HepG2 (cell line): ENCODE results near the gene AGT. TPM values are rescaled to one million over a fixed set of nuclear protein-coding genes. Genes with fewer than 3 reads are reported as not detected.
"Not testable (repeated sequence)": the region's sequence is repeated elsewhere in the genome, so short reads cannot be mapped to it uniquely, and the experiment has no call there.

Experiments
- ATAC-seq: fragments of 200-7000 bp; cut with Tn5 transposase; 3 replicates; pipeline ENCODE4 v1.9.1; 2020; ENCODE audit warnings: mild to moderate bottlenecking, moderate library complexity
- BruUV-seq: library from RNA; stranded (reverse); fragments of 400-500 nt; replicated peaks from 2 replicates; lab custom pipeline; 2021; lab: Mats Ljungman, UMichigan
- CTCF ChIA-PET: fragments of 300-600 bp; formaldehyde crosslinking; extraction: SDS; loops from one replicate; lab custom pipeline; 2021; ENCODE audit warnings: low total read pairs, inconsistent platforms, low intra/inter-chr PET ratio; lab: Yijun Ruan, JAX
- POLR2A ChIA-PET: fragments of 350-600 bp; sonication (Branson Sonifier 250); formaldehyde crosslinking; loops from one replicate; lab custom pipeline; 2020; ENCODE audit warnings: antibody characterized with exemption, inconsistent platforms; lab: Yijun Ruan, JAX
- DNase-seq: peaks from one replicate; pipeline ENCODE4 v3.0.0-alpha.2; 2015; ENCODE audit warnings: low spot score
- FAIRE-seq: peaks from 3 replicates; lab custom pipeline; 2011; peaks lifted over from hg19 to GRCh38; lab: Jason Lieb, UNC
- H2AFZ ChIP-seq: one replicate; pipeline ENCODE4 v1.6.1; 2011; ENCODE audit warnings: low read length, inconsistent platforms
- H3K27ac ChIP-seq: fragments of 300-600 bp; 3 replicates; pipeline ENCODE4 v1.8.0; 2011; ENCODE audit warnings: mixed run types, mild to moderate bottlenecking, mixed read lengths, low read length, inconsistent platforms; ENCODE audit not compliant: insufficient read depth; ENCODE audit errors: extremely low read length
- H3K27me3 ChIP-seq, 2 experiments: fragments of 200-600 bp in 1 of 2; 2 replicates in 1 of 2; 3 replicates in 1 of 2; pipeline versions ENCODE4 v1.6.0 to v1.8.0; 2011; ENCODE audit warnings: low read length in 2 of 2, mild to moderate bottlenecking in 2 of 2, moderate library complexity in 2 of 2, inconsistent platforms in 1 of 2; ENCODE audit not compliant: insufficient read depth in 2 of 2, control insufficient read depth in 1 of 2
- H3K36me3 ChIP-seq, 2 experiments: fragments of 200-600 bp in 1 of 2; replicated peaks in 1 of 2; 2 replicates in 1 of 2; 3 replicates in 1 of 2; pipeline versions ENCODE4 v1.5.1 to v1.8.0; 2011; ENCODE audit warnings: low read length in 2 of 2, inconsistent platforms in 1 of 2; ENCODE audit not compliant: insufficient read depth in 2 of 2, control insufficient read depth in 1 of 2
- H3K4me1 ChIP-seq: 2 replicates; pipeline ENCODE4 v1.5.1; 2012; ENCODE audit warnings: low read length, inconsistent platforms; ENCODE audit not compliant: insufficient read depth
- H3K4me2 ChIP-seq: 2 replicates; pipeline ENCODE4 v1.6.0; 2011; ENCODE audit warnings: low read depth, low read length, inconsistent platforms
- H3K4me3 ChIP-seq, 3 experiments: fragments of 200-600 bp in 1 of 3; sonication (generic), shearing (Covaris generic) in 1 of 3; replicated peaks in 1 of 3; 2 replicates each; pipeline ENCODE4 v1.5.1; 2011 to 2016; ENCODE audit warnings: low read length in 3 of 3, inconsistent platforms in 2 of 3, low read depth in 2 of 3, mild to moderate bottlenecking in 2 of 3, control low read depth in 1 of 3, mixed read lengths in 1 of 3; ENCODE audit not compliant: insufficient read depth in 1 of 3
- H3K79me2 ChIP-seq: one replicate; pipeline ENCODE4 v1.6.1; 2011; ENCODE audit warnings: low read length, inconsistent platforms; ENCODE audit not compliant: insufficient read depth
- H3K9ac ChIP-seq: 2 replicates; pipeline ENCODE4 v1.6.0; 2011; ENCODE audit warnings: mild to moderate bottlenecking, low read depth, low read length, inconsistent platforms; ENCODE audit not compliant: insufficient read depth
- H3K9me3 ChIP-seq: 2 replicates; pipeline ENCODE4 v1.5.1; 2012; ENCODE audit warnings: mild to moderate bottlenecking, low read length
- H4K20me1 ChIP-seq: 2 replicates; pipeline ENCODE4 v1.6.0; 2011; ENCODE audit warnings: inconsistent platforms, mild to moderate bottlenecking, low read length, moderate library complexity; ENCODE audit not compliant: insufficient read depth
- ESRRA ChIP-seq: sonication (generic); formaldehyde crosslinking; IDR thresholded peaks from 2 replicates; pipeline ENCODE4 v1.5.1; 2020; ENCODE audit warnings: mild to moderate bottlenecking, low read depth, missing genetic modification reagents
- GATAD2A ChIP-seq: IDR thresholded peaks from 2 replicates; pipeline ENCODE4 v1.6.1; 2016
- PITX1 ChIP-seq: sonication (generic); formaldehyde crosslinking; IDR thresholded peaks from 2 replicates; pipeline ENCODE4 v1.5.1; 2020; ENCODE audit warnings: mild to moderate bottlenecking, missing genetic modification reagents
- SAP130 ChIP-seq: IDR thresholded peaks from 2 replicates; pipeline ENCODE4 v1.6.1; 2016; ENCODE audit warnings: low read depth
- SOX13 ChIP-seq, 3 experiments: fragments of 450-650 bp in 1 of 3; sonication (generic) in 1 of 3; formaldehyde crosslinking in 1 of 3; IDR thresholded peaks in 2 of 3; conservative IDR thresholded peaks in 1 of 3; 2 replicates each; pipeline versions ENCODE4 v1.5.0 to v1.6.1; 2016 to 2020; ENCODE audit warnings: antibody characterized with exemption in 1 of 3, mild to moderate bottlenecking in 1 of 3, missing compliant biosample characterization in 1 of 3, missing genetic modification reagents in 1 of 3, moderate library complexity in 1 of 3
- SOX6 ChIP-seq, 2 experiments: fragments of 450-650 bp in 1 of 2; sonication (generic) in 1 of 2; formaldehyde crosslinking in 1 of 2; IDR thresholded peaks; 2 replicates each; pipeline versions ENCODE4 v1.4.0 to v1.6.1; 2017 to 2020; ENCODE audit warnings: antibody characterized with exemption in 1 of 2, mild to moderate bottlenecking in 1 of 2, missing genetic modification reagents in 1 of 2
- TCF7 ChIP-seq: sonication (generic); IDR thresholded peaks from 2 replicates; pipeline ENCODE4 v1.6.1; 2016; ENCODE audit warnings: antibody characterized with exemption, low read depth
- ZBTB7B ChIP-seq: sonication (generic); formaldehyde crosslinking; IDR thresholded peaks from 2 replicates; pipeline ENCODE4 v1.4.0; 2020; ENCODE audit warnings: missing genetic modification reagents
- ZFX ChIP-seq: sonication (generic); formaldehyde crosslinking; IDR thresholded peaks from 2 replicates; pipeline ENCODE4 v1.4.0; 2020; ENCODE audit warnings: mild to moderate bottlenecking, low read depth, missing genetic modification reagents, moderate library complexity
- ZMYM4 ChIP-seq: sonication (generic); formaldehyde crosslinking; IDR thresholded peaks from 2 replicates; pipeline ENCODE4 v1.8.1; 2023; ENCODE audit warnings: mild to moderate bottlenecking, missing genetic modification reagents
- ZNF292 ChIP-seq: sonication (generic); formaldehyde crosslinking; IDR thresholded peaks from 2 replicates; pipeline ENCODE4 v1.8.1; 2022; ENCODE audit warnings: mild to moderate bottlenecking, low read depth, missing genetic modification reagents, borderline replicate concordance
- ZNF644 ChIP-seq: IDR thresholded peaks from 2 replicates; pipeline ENCODE4 v1.6.1; 2016; ENCODE audit warnings: low read depth
- ZNF777 ChIP-seq: sonication (generic); formaldehyde crosslinking; IDR thresholded peaks from 2 replicates; pipeline ENCODE4 v1.4.0; 2020; ENCODE audit warnings: missing genetic modification reagents
- ZSCAN31 ChIP-seq: sonication (generic); formaldehyde crosslinking; IDR thresholded peaks from 2 replicates; pipeline ENCODE4 v1.5.0; 2020; ENCODE audit warnings: low read depth, mild to moderate bottlenecking, missing genetic modification reagents
- WGBS: methylation state at CpG from one replicate; pipeline ENCODE4 v1.1.6; 2017; ENCODE audit warnings: low lambda C conversion rate; 5-methylcytosine and 5-hydroxymethylcytosine counted together
- in situ Hi-C: cut with HindIII; loops from 2 replicates; pipeline ENCODE4 v1.10.0; 2017; ENCODE audit warnings: low pct_unique_long_range_greater_than_20kb; ENCODE audit not compliant: extremely low pct_ligation_motif_present
- intact Hi-C: fragments of 100-400 bp; cut with micrococcal nuclease; formaldehyde crosslinking; loops from one replicate; pipeline ENCODE4 v1.10.0; 2022; ENCODE audit not compliant: unreplicated experiment
- polyA plus RNA-seq, 8 experiments: library from polyadenylated mRNA; depleted of rRNA in 3 of 8; stranded (reverse) in 7 of 8; unstranded in 1 of 8; fragments of >200 nt; fragmentation: Illumina TruSeq in 4 of 8; extraction: Trizol in 4 of 8; gene quantifications; 2 replicates each; pipeline versions ENCODE4 v1.2.1 to v1.2.3, GENCODE V29; 2011 to 2016; ENCODE audit warnings: low read depth in 4 of 8, missing spikeins in 1 of 8, mixed read lengths in 1 of 8; ENCODE audit not compliant: insufficient read depth in 1 of 8
- total RNA-seq, 5 experiments: library from RNA; depleted of rRNA; stranded (reverse); fragments of >200 nt; fragmentation: Illumina TruSeq; extraction: Trizol; gene quantifications; 2 replicates each; pipeline ENCODE4 v1.2.3, GENCODE V29; 2016; ENCODE audit warnings: low read depth in 1 of 5
- TF ChIP-seq, protein P1 (sequence below): sonication (generic); formaldehyde crosslinking; conservative IDR thresholded peaks from 2 replicates; pipeline ENCODE4 v1.4.0; 2020; ENCODE audit warnings: mild to moderate bottlenecking, missing genetic modification reagents, moderate library complexity
- TF ChIP-seq, protein P2 (sequence below): sonication (generic); formaldehyde crosslinking; IDR thresholded peaks from 2 replicates; pipeline ENCODE4 v1.5.0; 2020; ENCODE audit warnings: mild to moderate bottlenecking, missing genetic modification reagents, borderline replicate concordance

AGT gene
- total and polyA plus RNA-seq, 2 of the 13 experiments (the other 11 are each of a cell fraction or from before 2014, with no cell fraction given): 892 to 2,071 TPM

DNA sequence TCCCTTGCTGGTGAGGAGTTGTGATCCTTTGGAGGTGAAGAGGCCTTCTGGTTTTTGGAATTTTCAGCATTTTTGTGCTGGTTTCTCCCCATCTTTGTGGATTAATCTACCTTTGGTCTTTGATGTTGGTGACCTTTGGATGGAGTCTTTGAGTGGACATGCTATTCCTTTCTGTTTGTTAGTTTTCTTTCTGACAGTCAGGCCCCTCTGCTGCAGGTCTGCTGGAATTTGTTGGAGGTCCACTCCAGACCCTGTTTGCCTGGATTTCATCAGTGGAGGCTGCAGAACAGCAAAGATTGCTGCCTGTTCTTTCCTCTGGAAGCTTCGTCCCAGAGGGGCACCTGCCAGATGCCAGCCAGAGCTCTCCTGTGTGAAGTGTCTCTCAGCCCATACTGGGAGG is 55.8 kb downstream of the AGT start:
- intact Hi-C loops; CTCF ChIA-PET; H3K27me3 ChIP-seq; ATAC-seq; H4K20me1 ChIP-seq; H3K9me3 ChIP-seq; in situ Hi-C loops; H3K9ac ChIP-seq; BruUV-seq; H2AFZ ChIP-seq; TF ChIP-seq SOX13, SOX6 (IDR thresholded peaks at IDR 0.05): not testable (repeated sequence)
- Histone ChIP-seq H3K79me2 (peaks cover 38% of the 10 kb centered on the region), H3K36me3 (peaks cover 1 to 23% of the 10 kb centered on the region in 2 experiments; a peak in 3 of 5 replicates), H3K4me1 (peaks cover 41% of the 10 kb centered on the region), H3K4me2 (peak overlapping the region; percentile 30), H3K4me3 (peak overlapping the region in 1 of 3 experiments; percentile 40; a peak in 1 of 6 replicates), H3K27ac (peak overlapping the region; percentile 31)
- DNase-seq: peak; percentile 45
- POLR2A ChIA-PET: interaction anchor here (0.9 to 3.0 kb wide), 5 partner anchors 9 to 56 kb away, joined by 3 to 17 read pairs (median 7); partner anchors contain the start of genes AGT and COG2
- 17% methylated on average over 1 of the region's 1 CpG for WGBS
- FAIRE-seq: peak; percentile 36
- TF ChIP-seq ZNF644 (CRISPR knock-in tag) (peak; percentile 57; the same call in 1 of the 2 replicates), ZFX (CRISPR knock-in tag) (peak; percentile 19; the same call in 1 of the 2 replicates), TCF7 (peak; percentile 55), GATAD2A (peak; percentile 54), SAP130 (CRISPR knock-in tag) (peak; percentile 28; the same call in 1 of the 2 replicates), ZNF292 (CRISPR knock-in tag) (peak; percentile 59; the same call in 1 of the 2 replicates), ZMYM4 (CRISPR knock-in tag) (0 out of 2 replicates have a peak, but pooled peaks have one; percentile 41), ESRRA (CRISPR knock-in tag) (0 out of 2 replicates have a peak, but pooled peaks have one; percentile 32), PITX1 (CRISPR knock-in tag) (peak; percentile 18; the same call in 1 of the 2 replicates), SOX13 (CRISPR knock-in tag; conservative IDR thresholded peaks at IDR 0.05 in 1 of 2, IDR thresholded peaks at IDR 0.05 in 1 of 2) (peak in 1 of 2 experiments; percentile 32; a peak in 1 of 4 replicates), ZNF777 (CRISPR knock-in tag) (0 out of 2 replicates have a peak, but pooled peaks have one; percentile 22), ZBTB7B (CRISPR knock-in tag) (peak; percentile 79), ZSCAN31 (0 out of 2 replicates have a peak, but pooled peaks have one; percentile 40), SOX6 (CRISPR knock-in tag; IDR thresholded peaks at IDR 0.05) (peak; percentile 63)
- TF ChIP-seq, protein P1, sequence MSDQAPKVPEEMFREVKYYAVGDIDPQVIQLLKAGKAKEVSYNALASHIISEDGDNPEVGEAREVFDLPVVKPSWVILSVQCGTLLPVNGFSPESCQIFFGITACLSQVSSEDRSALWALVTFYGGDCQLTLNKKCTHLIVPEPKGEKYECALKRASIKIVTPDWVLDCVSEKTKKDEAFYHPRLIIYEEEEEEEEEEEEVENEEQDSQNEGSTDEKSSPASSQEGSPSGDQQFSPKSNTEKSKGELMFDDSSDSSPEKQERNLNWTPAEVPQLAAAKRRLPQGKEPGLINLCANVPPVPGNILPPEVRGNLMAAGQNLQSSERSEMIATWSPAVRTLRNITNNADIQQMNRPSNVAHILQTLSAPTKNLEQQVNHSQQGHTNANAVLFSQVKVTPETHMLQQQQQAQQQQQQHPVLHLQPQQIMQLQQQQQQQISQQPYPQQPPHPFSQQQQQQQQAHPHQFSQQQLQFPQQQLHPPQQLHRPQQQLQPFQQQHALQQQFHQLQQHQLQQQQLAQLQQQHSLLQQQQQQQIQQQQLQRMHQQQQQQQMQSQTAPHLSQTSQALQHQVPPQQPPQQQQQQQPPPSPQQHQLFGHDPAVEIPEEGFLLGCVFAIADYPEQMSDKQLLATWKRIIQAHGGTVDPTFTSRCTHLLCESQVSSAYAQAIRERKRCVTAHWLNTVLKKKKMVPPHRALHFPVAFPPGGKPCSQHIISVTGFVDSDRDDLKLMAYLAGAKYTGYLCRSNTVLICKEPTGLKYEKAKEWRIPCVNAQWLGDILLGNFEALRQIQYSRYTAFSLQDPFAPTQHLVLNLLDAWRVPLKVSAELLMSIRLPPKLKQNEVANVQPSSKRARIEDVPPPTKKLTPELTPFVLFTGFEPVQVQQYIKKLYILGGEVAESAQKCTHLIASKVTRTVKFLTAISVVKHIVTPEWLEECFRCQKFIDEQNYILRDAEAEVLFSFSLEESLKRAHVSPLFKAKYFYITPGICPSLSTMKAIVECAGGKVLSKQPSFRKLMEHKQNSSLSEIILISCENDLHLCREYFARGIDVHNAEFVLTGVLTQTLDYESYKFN (CRISPR knock-in tag): peak; percentile 76
- TF ChIP-seq, protein P2, sequence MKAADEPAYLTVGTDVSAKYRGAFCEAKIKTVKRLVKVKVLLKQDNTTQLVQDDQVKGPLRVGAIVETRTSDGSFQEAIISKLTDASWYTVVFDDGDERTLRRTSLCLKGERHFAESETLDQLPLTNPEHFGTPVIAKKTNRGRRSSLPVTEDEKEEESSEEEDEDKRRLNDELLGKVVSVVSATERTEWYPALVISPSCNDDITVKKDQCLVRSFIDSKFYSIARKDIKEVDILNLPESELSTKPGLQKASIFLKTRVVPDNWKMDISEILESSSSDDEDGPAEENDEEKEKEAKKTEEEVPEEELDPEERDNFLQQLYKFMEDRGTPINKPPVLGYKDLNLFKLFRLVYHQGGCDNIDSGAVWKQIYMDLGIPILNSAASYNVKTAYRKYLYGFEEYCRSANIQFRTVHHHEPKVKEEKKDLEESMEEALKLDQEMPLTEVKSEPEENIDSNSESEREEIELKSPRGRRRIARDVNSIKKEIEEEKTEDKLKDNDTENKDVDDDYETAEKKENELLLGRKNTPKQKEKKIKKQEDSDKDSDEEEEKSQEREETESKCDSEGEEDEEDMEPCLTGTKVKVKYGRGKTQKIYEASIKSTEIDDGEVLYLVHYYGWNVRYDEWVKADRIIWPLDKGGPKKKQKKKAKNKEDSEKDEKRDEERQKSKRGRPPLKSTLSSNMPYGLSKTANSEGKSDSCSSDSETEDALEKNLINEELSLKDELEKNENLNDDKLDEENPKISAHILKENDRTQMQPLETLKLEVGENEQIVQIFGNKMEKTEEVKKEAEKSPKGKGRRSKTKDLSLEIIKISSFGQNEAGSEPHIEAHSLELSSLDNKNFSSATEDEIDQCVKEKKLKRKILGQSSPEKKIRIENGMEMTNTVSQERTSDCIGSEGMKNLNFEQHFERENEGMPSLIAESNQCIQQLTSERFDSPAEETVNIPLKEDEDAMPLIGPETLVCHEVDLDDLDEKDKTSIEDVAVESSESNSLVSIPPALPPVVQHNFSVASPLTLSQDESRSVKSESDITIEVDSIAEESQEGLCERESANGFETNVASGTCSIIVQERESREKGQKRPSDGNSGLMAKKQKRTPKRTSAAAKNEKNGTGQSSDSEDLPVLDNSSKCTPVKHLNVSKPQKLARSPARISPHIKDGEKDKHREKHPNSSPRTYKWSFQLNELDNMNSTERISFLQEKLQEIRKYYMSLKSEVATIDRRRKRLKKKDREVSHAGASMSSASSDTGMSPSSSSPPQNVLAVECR: peak; percentile 18; the same call in 1 of the 2 replicates
